Peyer's patch (tissue), 4 donors: Measurements from ENCODE around the gene OTULINL.

ENCODE experiments used
- CTCF ChIP-seq, 6 experiments: fragments of 450-650 bp in 4 of 6; fragments of 200-600 bp in 2 of 6; sonication (generic) in 1 of 6; IDR thresholded peaks; one replicate each; pipeline ENCODE4 v1.5.1; 2017 to 2019; ENCODE audit warnings: antibody characterized with exemption in 6 of 6, mild to moderate bottlenecking in 3 of 6, moderate library complexity in 1 of 6
- POLR2A ChIP-seq, 2 donors: fragments of 450-650 bp; IDR thresholded peaks; one replicate each; pipeline ENCODE4 v1.5.1; 2017; ENCODE audit warnings: antibody characterized with exemption in 2 of 2, mild to moderate bottlenecking in 2 of 2, moderate library complexity in 2 of 2

DNA sequence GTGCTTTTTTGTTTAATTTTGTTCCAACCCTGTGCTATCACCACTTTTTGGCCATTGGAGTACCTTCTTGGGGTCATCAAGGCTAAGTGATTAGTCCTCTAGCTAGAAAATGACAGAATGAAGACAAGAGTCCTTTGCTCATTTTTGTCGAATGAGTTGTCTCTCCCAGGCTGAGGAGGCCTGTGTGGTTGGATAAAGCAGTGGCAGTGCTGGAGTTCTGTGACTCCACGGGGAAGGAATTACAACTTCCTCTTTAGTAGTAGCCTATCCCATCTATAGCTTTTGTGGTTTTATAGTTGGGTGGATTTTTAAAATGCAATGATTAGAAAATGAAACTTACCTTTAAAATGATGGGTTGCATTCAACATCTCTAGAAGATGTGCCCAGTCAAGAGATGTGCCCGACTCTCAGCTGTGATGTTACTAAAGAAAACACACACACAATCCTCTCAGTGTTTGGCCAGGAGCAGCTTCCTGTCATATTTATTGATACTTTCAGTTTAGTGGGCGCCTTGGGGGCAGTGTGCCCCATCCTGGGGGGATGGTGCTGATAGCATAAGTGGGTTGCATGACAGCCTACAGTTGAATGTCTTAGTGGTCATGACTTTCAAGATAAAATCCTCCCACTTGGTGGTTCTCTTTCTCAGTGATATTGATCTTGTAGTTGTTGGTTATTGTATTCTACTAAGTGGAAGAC is 11.9 kb downstream of the OTULINL start:
- TF ChIP-seq CTCF (IDR thresholded peaks at IDR 0.05) (no peak), POLR2A (IDR thresholded peaks at IDR 0.05) (no peak)
